NCI-H1105 treated with DMSO at 0.1 percent for 48 hours (cell line): ENCODE data around the gene KCNK13.

Experiments
- DNase-seq: peaks from one replicate; lab custom pipeline; 2025; lab: John Stamatoyannopoulos, UW

Gene KCNK13

DNA sequence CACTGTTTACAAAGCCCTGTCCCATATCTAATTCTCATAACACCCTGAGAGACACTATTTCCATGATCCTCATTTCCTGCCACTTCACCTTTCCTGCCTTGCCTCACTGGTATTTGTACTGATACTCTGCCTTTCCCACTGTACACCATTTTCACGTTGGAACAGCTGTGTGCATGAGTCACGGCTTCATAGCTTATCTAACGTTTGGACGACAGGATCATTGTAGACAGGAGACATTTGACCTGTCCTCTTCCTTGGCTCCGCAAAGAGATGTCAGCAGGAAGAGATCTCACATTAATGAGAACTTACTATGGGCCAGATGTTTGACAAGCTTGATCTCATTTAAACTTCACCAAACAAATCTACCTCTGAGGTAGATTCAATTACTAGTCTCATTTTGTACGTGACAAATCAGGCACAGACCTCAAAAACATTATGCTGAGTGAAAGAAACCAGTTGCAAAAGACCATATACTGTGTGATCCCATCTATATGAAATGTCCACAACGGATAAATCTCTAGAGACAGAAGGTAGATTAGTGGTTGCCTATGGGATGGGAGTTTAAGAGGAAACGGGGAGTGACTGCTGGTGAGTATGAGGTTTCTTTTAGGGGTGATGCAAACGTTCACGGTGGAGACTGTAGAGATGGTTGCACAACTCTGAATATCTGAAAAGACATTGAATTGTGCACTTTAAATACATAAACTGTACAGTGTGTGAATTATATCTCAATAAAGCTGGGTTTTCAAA is 71.2 kb downstream of the KCNK13 start:
- DNase-seq: no peak

DNA sequence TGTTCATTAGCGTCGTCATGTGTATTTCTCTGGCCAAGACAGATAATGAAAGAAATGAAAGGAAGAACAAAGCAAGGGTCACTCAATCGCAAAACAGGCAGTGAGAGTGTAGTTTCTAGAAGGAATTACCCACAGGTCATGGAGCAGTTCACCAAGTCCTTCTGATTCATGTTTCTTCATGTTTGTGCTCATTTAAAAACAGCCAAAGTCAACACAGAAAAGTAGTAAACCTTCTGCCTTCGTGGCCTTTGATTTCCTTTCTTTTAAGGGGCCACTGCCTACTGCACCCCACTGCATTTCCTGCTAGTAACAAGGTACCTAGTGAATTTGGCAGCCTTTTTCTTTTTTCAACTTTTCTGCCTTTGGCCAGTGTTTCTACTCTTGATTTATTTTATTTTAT is 75.1 kb downstream of the KCNK13 start:
- no peak for DNase-seq

DNA sequence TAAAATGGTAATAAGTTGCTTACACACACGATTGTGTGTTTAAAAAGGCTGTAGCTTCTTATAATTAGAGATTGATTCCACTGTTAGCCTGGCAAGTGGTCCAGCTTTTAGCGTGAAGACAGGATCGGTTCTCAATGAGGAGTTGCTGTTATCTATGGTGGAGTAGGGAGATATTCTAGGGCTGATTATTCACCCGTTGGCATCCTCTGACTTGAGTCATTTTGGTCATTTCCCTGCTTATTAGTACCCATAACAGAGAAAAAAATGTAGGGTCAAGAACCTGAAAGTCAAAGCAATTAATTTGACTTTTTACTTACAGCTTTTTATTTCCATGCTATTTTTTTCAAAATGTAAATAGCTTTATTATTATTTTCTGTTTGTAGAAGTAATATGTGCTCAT is 76.0 kb downstream of the KCNK13 start:
- no peak for DNase-seq

DNA sequence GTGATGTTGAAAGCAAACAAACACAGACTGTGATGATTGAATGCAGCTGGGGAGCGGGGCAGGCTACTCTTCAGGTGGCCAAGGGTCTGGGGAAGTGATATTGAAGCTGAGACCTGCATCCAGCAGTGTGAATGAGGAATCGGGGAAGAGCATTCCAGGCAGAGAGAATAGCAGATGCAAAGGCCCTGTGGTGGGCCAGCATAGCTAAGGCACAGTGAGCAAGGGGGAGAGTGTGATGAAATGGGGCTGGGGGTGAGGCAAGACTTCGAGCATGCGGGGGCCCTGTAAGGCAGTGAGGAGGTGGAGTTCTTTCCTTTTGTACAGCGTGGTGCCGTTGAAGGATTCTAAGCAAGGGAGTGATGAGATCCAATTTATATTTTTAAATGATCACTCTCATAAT is 77.4 kb downstream of the KCNK13 start:
- DNase-seq: no peak

DNA sequence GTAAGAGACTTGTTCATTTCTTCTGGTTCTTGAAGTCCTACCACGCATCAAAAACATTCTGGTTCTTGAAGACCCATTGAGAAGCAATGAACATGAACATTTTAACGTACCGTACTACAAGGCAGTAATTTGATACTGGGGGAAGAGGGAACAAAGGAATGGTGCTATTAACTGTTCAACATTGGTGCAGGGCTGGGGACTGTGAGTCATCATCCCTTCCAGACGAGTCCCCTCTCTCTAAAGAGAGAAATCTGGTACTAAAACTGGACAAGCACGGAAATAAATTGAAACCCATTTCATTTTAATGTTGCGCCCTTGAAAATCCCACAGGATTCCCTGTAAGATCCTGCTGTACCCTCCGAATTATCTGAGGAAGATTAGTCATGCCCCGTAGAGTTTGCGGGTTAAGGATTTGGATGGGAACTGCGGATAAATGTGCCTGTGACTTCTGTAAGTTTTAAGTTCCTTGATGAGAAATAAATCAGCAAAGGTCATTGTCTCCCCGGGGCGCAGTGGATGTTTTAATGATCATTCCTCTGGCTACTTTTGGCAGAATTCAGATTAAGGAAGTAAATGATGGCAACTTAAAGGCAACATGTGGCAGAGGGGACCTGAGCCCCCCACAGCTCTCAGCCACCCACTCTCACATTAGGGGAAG is 78.6 kb downstream of the KCNK13 start:
- no peak for DNase-seq

DNA sequence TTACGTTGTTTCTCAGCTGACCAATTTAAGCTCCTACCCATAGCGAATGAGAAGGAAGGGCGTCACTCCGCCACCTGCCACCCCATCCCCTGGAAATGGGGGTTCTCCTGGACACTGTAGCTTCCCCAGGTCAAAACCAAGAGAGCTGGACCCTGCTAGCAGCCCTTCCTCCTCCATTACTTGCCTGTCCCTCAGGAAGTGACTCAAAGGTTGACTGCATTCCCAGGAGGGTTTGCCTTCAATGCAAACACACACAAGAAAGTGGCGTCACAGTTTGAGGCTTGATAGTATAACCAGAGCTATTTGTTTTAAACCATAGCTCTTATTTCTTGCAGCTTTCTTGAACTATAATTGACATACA is 79.1 kb downstream of the KCNK13 start:
- no peak for DNase-seq

DNA sequence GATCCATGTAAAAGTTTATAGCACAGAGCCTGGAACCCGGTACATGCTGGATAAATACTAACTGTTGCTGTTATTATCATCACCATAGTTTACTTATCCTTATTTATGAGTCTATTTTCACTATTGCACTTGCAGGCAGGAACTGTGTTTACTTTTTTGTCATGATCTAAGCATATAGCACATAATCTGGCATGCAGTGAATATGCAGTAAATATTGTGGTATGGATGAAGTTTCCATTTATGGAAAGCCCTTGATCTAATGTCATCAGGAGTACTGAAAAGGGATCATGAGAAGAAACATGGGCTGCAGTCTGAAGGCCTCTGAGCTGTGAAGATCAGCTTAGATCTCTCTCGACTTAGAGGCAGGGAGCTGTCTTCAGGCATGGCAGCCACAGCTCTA is 91.6 kb downstream of the KCNK13 start:
- DNase-seq: no peak

DNA sequence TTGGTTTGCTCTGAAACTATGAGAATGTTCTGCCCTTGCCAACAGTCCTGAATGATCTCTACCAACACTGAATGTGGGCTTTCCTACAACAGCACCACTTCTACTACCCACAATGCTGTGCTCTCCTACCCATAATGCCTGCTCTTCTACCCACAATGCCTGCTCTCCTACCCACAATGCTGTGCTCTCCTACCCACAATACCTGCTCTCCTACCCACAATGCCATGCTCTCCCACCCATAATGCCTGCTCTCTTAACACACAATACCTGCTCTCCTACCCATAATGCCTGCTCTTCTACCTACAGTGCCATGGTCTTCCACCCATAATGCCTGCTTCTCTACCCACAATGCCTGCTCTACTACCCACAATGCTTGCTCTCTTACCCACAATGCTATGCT is 92.3 kb downstream of the KCNK13 start:
- DNase-seq: no peak

DNA sequence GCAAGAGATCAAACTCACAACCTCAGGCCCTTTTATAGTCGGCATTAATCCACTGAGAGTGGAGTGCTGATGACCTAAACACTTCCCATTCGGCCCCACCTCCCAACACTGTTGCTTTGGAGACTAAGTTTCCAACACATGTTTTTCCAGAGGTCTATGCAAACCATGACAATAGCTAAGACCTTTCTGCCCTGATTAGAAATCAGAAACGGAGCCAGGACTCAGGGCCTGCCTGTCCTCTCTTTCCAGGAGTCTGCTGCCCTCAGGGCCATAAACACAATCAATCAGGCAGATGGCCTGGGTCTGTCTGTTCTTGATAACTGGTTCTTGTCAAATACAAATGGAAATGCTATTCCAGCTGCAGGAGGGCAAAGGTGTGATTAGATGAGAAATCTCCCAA is 97.4 kb downstream of the KCNK13 start:
- DNase-seq: no peak

DNA sequence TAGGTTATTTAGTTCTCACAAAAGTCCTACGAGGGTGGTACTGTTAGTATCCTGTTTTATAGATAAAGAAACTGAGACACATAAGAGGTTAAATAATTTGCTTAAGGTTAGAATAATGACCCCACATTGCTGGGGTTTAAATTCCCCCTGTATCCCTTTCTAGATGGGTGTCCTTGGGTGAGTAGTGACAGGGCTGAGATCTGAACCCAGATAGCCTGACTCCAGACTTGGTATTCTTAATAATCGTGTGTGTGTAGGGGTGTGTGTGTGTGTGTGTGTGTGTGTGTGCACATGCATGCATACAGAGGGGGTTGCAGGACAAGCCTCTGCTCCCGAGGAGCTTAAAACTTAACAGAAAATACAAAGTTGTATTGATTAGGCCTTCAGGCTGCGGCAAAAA is 97.9 kb downstream of the KCNK13 start:
- DNase-seq: no peak

DNA sequence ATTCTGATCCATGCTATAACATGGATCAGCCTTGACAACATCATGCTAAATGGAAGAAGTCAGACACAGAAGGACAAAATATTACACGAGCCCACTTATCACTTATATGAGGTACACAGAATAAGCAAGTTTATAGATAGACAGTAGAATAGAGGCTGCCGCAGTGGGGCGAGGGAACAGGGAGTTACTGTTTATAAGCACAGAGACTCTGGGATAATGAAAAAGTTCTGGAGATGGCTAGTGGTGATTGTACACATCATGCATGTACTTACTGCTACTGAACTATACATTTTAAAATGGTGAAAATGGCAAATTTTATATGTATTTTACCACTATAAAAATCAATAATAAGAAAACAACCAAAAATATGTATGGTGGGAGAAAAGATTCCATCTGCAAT is 99.3 kb downstream of the KCNK13 start:
- no peak for DNase-seq

DNA sequence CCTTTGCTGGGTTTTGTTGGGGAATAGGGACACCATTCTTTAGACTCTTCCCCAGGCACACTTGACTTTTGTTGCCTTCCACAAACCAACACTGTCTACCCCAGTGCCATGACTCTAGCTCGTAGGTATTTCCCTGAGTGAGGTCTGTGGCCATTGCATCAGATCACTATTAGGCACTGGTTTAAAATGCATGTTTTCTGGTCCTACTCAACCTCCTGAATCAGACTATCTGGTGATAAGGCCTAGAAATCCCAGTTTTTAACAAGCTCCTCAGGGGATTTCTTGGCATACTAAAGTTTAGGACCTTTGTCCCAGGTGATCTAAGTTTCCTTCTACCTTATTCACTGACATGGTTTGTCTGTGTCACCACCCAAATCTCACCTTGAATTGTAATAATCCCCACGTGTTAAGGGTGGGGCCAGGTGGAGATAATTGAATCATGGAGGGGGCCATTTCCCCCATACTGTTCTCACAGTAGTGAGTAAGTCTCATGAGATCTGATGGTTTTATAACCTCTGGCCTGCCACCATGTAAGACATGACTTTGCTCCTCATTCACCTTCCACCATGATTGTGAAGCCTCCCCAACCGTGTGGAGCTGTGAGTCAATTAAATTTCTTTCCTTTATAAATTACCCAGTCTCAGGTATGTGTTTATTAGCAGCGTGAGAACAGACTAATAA is 106.8 kb downstream of the KCNK13 start:
- no peak for DNase-seq

DNA sequence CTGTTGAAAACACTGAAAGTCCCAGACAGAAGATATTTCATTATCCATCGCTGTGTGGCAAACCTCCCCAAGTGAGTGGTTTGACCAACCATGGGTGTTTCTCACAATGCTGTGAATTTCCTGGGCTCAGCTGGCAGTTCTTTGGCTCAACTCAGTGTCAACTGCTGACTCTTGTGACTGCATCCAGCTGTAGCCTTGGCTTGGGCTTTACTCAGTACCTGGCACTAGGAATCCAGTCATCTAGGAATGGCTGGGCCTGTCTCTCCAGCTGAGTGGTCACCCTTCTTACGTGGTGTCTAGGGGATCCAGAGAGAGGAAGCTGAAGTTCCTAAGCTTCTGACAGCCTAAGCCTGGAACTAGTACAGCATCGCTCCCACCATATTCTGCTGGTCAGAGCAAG is 113.8 kb downstream of the KCNK13 start:
- no peak for DNase-seq

DNA sequence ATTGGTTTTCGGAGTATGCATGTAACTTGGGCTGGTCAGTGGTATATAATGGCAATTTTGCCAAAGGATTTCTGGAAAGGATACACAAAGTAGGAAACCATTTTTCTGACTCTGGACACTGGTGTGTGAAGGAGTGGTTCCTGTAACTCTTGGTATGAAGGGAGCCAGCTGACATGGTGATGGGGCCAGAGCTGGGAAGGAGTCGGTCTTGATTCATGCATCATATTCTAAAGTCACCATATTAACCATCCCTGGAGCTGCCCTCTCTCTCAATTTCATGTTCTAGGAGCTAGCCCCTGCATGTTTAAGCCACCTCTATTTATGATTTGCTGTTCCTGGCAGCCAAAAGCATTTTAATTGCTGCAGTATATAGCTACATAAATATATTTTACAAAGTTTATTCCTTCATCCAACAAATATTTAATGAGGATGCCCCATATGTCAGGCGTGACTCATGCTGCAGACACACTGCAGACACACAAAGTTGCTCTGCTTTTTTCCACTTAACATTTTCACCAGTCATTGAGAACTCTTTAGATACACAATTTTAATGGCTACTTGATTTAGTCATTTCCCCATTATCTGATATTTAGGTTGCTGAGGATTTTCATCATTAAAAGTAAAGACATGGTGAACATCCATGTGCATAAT is 115.9 kb downstream of the KCNK13 start:
- no peak for DNase-seq

DNA sequence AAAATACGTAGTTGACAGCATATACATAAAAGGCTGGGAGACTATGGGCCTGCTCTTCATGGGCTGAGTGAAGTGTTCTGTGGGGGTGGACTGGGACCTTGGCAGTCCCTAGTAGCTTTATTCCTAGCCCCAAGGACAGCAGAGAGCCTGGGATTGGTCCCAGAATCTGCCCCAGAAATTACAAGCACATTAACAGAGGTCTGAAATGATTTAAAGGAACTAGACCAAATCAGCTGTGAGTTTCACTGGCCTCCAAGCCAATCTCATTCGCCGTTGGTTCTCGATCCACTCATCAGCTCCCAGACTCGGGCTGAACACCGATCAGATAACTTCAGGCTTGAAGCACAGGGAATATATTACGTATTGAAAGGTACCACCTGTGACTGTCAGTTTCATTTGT is 117.6 kb downstream of the KCNK13 start:
- DNase-seq: no peak

DNA sequence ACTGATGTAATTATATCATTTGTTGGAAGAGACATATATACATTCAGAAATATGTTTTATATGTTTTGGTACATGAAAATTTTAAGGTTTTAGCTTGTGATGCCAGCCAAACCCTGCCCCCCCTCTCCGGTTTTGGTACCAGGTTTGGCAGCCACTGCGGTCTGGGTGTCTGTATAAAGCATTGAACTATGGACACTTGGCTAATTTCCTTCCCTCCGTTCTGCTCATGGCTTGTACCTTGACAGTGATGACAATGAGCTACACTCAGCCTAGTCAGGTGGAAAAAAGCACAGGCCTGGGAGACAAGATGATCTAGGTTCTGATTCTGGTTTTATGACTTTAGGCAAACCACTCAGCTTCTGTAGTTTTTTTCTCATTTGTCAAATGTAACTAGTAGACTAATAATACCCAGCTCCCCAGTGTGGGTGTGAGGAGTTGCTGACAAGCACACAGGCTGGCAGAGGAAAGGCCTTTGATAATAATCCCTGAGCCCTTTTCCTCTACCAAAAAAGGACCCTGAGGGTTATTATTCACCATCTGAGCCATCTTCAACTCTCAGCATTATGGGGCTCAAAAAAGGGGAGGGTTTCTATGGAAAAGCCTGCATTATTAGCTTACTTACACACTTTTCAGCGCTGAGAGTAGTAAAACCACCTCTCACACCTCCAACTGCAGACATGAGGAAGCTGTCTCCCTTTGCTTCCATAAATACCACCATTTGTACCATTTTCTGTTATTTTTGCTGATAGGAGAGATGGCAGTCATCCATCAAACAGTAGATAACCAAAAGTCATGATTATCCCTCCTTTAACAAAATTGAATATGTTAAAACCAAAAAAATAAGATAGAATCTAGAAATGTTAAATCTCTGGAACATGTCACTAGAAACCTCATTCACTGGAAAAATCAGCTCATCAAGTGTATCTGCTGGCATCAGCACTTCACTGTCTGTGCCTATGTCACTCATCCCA is 118.3 kb downstream of the KCNK13 start:
- DNase-seq: no peak

DNA sequence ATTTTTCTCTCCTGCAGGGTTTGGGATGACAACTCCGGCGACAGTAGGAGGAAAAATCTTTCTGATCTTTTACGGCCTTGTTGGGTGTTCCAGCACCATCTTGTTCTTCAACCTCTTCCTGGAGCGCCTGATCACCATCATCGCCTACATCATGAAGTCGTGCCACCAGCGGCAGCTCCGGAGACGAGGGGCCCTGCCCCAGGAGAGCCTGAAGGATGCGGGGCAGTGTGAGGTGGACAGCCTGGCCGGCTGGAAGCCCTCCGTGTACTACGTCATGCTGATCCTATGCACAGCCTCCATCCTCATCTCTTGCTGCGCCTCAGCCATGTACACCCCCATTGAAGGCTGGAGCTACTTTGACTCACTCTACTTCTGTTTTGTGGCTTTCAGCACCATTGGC is 122.3 kb downstream of the KCNK13 start:
- no peak for DNase-seq

DNA sequence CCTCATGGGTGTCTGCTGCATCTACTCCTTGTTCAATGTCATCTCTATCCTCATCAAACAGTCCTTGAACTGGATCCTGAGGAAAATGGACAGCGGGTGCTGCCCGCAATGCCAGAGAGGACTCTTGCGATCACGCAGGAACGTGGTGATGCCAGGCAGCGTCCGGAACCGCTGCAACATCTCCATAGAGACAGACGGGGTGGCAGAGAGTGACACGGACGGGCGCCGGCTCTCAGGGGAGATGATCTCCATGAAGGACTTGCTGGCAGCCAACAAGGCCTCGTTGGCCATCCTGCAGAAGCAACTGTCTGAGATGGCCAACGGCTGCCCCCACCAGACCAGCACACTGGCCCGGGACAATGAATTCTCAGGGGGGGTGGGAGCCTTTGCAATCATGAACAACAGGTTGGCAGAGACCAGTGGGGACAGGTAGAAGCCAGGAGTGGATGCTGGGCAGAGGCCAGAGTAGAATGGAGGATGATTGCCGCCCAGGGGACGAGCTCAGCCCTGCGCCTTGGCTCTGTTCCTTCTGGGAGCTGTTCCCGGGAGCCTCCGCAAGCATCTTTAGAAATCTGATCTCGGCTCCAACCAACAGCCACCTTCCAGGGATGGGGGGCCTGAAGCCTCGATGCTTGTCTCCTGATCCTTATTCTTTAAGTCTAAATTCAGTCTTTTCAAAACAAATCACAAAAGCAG is 122.9 kb downstream of the KCNK13 start:
- no peak for DNase-seq

DNA sequence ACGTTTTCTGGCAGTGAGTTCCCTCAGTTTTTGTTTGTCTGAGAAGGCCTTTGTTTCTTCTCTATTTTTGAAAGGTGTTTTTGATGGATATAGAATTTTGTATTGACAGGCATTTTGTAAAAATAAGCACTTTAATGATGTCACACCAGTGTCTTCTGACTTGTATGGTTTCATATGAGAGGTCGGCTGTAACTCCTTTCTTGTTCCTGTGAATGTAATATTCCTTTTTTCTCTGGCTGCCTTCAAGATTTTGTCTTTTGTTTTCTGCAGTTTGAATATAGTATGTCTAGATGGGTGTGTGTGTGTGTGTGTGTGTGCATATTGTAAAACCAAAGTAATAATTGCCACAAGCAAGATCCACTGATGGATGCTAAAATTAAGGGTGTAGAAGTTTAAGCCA is 126.8 kb downstream of the KCNK13 start:
- DNase-seq: no peak

DNA sequence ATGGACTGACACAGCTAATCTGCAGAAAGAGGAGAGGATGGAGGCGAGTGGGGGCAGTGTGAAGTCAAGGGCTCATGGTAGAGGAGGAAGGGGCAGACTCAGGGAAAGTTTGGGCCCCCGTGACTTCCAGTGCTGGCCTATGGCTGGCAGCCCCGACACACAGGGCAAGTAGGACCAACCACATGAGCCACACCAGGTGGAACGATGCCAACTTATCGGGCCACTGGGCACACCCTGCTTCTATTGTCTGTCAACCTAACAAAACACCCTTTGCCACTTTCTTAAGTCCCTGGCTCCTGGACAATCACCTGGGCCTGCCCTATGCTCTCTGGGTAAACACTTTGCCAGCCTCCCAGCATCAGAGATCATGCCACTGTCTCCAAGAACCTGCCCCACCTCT is 129.4 kb downstream of the KCNK13 start:
- DNase-seq: no peak

DNA sequence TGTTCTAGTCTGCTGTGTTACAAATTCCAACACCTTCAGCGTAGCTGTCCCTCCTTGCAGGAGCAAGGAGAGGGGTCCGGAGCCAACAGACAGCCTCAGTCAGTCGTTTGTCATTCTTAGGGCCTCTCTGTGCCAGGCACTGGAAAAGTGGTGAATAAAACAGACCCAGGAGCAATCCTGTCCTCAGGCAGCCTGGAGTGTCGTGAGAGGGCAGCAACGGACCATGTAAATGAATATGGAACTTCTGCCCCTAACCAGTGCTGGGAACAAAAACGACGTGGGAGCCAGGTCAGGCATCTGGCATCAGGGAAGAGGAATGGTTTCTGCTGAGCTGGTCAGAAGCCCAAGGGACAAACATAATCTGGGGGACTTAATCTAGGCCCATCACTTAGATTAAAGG is 129.8 kb downstream of the KCNK13 start:
- no peak for DNase-seq
